ENCODE data around the gene ROR2. TPM values are rescaled to one million over a fixed set of nuclear protein-coding genes. Genes with fewer than 3 reads are reported as not detected.

ROR2 gene
- total and polyA plus RNA-seq, 4 donors: 0.13 to 0.84 (median 0.52) TPM

DNA sequence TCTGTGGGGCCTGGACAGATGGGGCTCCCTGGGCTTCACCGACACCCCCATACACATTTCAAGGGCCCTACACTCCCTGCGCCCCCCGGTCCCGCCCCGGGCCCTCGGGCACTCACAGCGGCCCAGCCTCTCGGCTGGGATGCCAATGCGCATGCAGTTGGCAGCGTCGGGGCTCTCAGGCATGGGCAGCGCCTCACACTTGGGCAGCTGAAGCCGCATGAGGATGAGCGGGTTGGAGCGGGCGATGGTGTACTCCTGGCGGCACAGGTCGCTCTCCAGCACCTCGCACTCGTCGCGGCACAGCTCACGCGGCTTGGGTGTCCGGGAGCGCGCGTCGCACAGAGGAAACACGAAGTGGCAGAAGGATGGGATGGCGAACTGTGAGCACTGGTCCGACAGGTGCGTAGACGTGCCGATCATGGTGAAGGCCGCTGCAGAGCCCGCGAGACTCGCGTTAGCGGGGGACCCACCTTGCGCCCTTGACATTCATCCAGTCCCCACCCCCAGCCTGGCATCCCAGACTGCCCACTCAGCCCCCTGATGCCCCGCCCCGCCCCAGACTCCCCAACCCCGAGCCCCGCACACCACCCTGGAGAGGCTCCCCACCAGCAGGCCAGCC, 216.9 kb downstream of the ROR2 start:
- Histone ChIP-seq H3K9me3 (ENCODE audit: control insufficient read depth in 4 of 4, low read length in 3 of 4) (no peaks in the 10 kb centered on the region), H3K36me3 (ENCODE audit: control insufficient read depth in 4 of 4, insufficient read depth in 3 of 4, low read depth in 1 of 4, low read length in 3 of 4) (no peaks in the 10 kb centered on the region), H3K4me1 (ENCODE audit: control insufficient read depth in 4 of 4, insufficient read depth in 4 of 4, low read length in 3 of 4) (no peaks in the 10 kb centered on the region), H3K27ac (ENCODE audit: low read depth in 1 of 2, low read length in 2 of 2) (no peak overlapping the region), H3K9ac (ENCODE audit: low read depth in 1 of 2, low read length in 2 of 2) (no peak overlapping the region), H3K4me3 (ENCODE audit: low read depth in 1 of 3, low read length in 3 of 3) (no peak overlapping the region), H3K27me3 (ENCODE audit: control insufficient read depth in 4 of 4, insufficient read depth in 4 of 4, low read length in 3 of 4) (no peaks in the 10 kb centered on the region)
- TF ChIP-seq RAD21 (IDR thresholded peaks at IDR 0.05) (no peak), HNF4G (IDR thresholded peaks at IDR 0.05) (no peak), TAF1 (conservative IDR thresholded peaks at IDR 0.05) (no peak), JUND (IDR thresholded peaks at IDR 0.05) (no peak), RXRA (IDR thresholded peaks at IDR 0.05) (no peak), SP1 (IDR thresholded peaks at IDR 0.05) (no peak), FOXA2 (IDR thresholded peaks at IDR 0.05) (no peak), YY1 (IDR thresholded peaks at IDR 0.05) (no peak), EGR1 (IDR thresholded peaks at IDR 0.05; ENCODE audit: low read depth in 2 of 2) (no peak), HNF4A (conservative IDR thresholded peaks at IDR 0.05) (no peak)
- TF ChIP-seq, protein P1, sequence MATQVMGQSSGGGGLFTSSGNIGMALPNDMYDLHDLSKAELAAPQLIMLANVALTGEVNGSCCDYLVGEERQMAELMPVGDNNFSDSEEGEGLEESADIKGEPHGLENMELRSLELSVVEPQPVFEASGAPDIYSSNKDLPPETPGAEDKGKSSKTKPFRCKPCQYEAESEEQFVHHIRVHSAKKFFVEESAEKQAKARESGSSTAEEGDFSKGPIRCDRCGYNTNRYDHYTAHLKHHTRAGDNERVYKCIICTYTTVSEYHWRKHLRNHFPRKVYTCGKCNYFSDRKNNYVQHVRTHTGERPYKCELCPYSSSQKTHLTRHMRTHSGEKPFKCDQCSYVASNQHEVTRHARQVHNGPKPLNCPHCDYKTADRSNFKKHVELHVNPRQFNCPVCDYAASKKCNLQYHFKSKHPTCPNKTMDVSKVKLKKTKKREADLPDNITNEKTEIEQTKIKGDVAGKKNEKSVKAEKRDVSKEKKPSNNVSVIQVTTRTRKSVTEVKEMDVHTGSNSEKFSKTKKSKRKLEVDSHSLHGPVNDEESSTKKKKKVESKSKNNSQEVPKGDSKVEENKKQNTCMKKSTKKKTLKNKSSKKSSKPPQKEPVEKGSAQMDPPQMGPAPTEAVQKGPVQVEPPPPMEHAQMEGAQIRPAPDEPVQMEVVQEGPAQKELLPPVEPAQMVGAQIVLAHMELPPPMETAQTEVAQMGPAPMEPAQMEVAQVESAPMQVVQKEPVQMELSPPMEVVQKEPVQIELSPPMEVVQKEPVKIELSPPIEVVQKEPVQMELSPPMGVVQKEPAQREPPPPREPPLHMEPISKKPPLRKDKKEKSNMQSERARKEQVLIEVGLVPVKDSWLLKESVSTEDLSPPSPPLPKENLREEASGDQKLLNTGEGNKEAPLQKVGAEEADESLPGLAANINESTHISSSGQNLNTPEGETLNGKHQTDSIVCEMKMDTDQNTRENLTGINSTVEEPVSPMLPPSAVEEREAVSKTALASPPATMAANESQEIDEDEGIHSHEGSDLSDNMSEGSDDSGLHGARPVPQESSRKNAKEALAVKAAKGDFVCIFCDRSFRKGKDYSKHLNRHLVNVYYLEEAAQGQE (IDR thresholded peaks at IDR 0.05): no peak
- TF ChIP-seq, protein P2, sequence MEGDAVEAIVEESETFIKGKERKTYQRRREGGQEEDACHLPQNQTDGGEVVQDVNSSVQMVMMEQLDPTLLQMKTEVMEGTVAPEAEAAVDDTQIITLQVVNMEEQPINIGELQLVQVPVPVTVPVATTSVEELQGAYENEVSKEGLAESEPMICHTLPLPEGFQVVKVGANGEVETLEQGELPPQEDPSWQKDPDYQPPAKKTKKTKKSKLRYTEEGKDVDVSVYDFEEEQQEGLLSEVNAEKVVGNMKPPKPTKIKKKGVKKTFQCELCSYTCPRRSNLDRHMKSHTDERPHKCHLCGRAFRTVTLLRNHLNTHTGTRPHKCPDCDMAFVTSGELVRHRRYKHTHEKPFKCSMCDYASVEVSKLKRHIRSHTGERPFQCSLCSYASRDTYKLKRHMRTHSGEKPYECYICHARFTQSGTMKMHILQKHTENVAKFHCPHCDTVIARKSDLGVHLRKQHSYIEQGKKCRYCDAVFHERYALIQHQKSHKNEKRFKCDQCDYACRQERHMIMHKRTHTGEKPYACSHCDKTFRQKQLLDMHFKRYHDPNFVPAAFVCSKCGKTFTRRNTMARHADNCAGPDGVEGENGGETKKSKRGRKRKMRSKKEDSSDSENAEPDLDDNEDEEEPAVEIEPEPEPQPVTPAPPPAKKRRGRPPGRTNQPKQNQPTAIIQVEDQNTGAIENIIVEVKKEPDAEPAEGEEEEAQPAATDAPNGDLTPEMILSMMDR (IDR thresholded peaks at IDR 0.05; ENCODE audit: low read depth, low read length, missing input control): no peak
- TF ChIP-seq, protein P3, sequence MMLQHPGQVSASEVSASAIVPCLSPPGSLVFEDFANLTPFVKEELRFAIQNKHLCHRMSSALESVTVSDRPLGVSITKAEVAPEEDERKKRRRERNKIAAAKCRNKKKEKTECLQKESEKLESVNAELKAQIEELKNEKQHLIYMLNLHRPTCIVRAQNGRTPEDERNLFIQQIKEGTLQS (IDR thresholded peaks at IDR 0.05): no peak
- TF ChIP-seq, protein P4, sequence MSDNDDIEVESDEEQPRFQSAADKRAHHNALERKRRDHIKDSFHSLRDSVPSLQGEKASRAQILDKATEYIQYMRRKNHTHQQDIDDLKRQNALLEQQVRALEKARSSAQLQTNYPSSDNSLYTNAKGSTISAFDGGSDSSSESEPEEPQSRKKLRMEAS (IDR thresholded peaks at IDR 0.05): no peak
- DNase-seq (ENCODE audit: low spot score): no peak
- 97% methylated on average over 46 of the region's 46 CpGs for WGBS

DNA sequence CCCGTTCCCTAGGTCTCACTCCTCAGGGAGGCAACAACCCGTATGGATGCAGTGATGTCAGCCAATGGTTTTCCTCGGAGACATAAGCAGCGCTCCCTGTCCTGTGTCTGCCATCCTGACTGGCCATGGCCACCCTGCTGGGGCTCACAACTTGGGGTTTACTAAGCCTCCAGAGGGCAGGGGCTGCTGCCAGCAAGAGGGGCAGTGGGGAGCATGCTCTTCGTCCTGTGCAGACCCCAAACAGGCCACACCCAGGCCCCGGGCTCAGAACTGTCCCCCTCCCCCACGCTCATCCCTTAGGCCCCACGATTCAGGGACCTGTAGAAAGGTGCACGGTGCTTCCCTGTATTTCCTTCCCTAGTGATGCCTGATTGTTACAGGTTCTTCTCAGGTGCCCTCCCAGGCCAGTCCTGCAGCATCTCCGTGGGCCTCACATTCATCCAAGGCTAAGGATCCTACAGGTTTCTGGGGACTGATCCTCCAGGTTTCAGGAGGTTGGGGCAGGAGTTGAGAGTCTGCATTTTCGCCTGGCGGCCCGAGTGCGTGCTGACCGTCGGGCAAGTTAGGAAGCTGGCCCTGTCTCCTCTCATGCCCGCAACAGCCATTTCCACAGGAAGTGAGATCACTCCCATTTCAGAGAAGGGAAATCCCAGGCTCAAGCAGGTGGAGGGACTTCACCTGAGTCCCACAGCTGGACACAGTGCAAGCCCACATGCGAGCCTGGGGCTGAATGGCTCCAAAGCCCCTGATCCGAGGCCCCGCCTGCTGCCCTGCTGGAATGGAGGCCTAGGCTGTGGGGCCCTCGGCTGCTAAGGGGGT, 217.6 kb downstream of the ROR2 start:
- WGBS: 93% methylated on average over 21 of the region's 21 CpGs
- H3K4me3 ChIP-seq (ENCODE audit: low read depth in 1 of 3, low read length in 3 of 3): no peak overlapping the region
- no peaks in the 10 kb centered on the region for H3K36me3 ChIP-seq (ENCODE audit: control insufficient read depth in 4 of 4, insufficient read depth in 3 of 4, low read depth in 1 of 4, low read length in 3 of 4)
- no peaks in the 10 kb centered on the region for H3K4me1 ChIP-seq (ENCODE audit: control insufficient read depth in 4 of 4, insufficient read depth in 4 of 4, low read length in 3 of 4)
- H3K27ac ChIP-seq (ENCODE audit: low read depth in 1 of 2, low read length in 2 of 2): no peak overlapping the region
- DNase-seq (ENCODE audit: low spot score): no peak
- no peak for TF ChIP-seq HNF4A (conservative IDR thresholded peaks at IDR 0.05)
- TF ChIP-seq NR2F2 (IDR thresholded peaks at IDR 0.05): no peak
- H3K9me3 ChIP-seq (ENCODE audit: control insufficient read depth in 4 of 4, low read length in 3 of 4): no peaks in the 10 kb centered on the region
- H3K9ac ChIP-seq (ENCODE audit: low read depth in 1 of 2, low read length in 2 of 2): no peak overlapping the region
- H3K27me3 ChIP-seq (ENCODE audit: control insufficient read depth in 4 of 4, insufficient read depth in 4 of 4, low read length in 3 of 4): no peaks in the 10 kb centered on the region

Measured in liver (tissue), 9 donors.